Measurements from ENCODE around the gene MINAR2. TPM values are rescaled to one million over a fixed set of nuclear protein-coding genes. Genes with fewer than 3 reads are reported as not detected.

Gene MINAR2
- not detected in 2 replicates for total RNA-seq
- not detected for total RNA-seq (2013)
- polyA plus RNA-seq: not detected in 2 replicates
- polyA minus RNA-seq: not detected in 2 replicates

- ATAC-seq (ENCODE audit: low read depth) (no peak), DNase-seq (no peak)
- H3K9me3 Mint-ChIP-seq (ENCODE audit: insufficient read depth): no peaks in the 10 kb centered on the region
- Histone ChIP-seq H3K9me3 (ENCODE audit: control extremely low read depth in 1 of 3, control insufficient read depth in 2 of 3, insufficient read depth in 1 of 3, low read length in 2 of 3) (no peaks in the 10 kb centered on the region), H3K27me3 (replicated peaks in 1 of 4; ENCODE audit: control extremely low read depth in 1 of 4, control insufficient read depth in 3 of 4, insufficient read depth in 4 of 4, low read length in 3 of 4) (no peaks in the 10 kb centered on the region), H3K4me2 (replicated peaks; ENCODE audit: low read depth, low read length, poor library complexity, severe bottlenecking) (no peak within 1 kb of the TSS), H3K27ac (ENCODE audit: low read length in 2 of 2) (no peak within 1 kb of the TSS), H3K4me1 (ENCODE audit: control insufficient read depth in 2 of 2, insufficient read depth in 2 of 2, low read length in 2 of 2) (no peaks in the 10 kb centered on the region), H2AFZ (ENCODE audit: insufficient read depth, low read depth, low read length, poor library complexity, severe bottlenecking) (no peak within 1 kb of the TSS), H3K36me3 (replicated peaks in 1 of 2; ENCODE audit: control extremely low read depth in 1 of 2, control insufficient read depth in 1 of 2, extremely low read depth in 1 of 2, insufficient read depth in 2 of 2, low read length in 1 of 2) (no peaks in the 10 kb centered on the region), H3K4me3 (ENCODE audit: control extremely low read depth in 1 of 5, extremely low read depth in 1 of 5, insufficient read depth in 1 of 5, low read depth in 2 of 5, low read length in 4 of 5) (no peak within 1 kb of the TSS), H3K9ac (ENCODE audit: low read length) (no peak within 1 kb of the TSS), H4K20me1 (ENCODE audit: control insufficient read depth, insufficient read depth, low read length, poor library complexity, severe bottlenecking) (no peaks in the 10 kb centered on the region), H3K79me2 (ENCODE audit: control insufficient read depth, insufficient read depth, low read length) (no peaks in the 10 kb centered on the region)
- WGBS (ENCODE audit: insufficient coverage): 86% methylated on average over 10 of the region's 13 CpGs
- CTCF ChIA-PET: interaction anchor here (1.2 kb wide), 2 partner anchors 20 to 22 kb away, joined by 3 read pairs; no protein-coding TSS in a partner anchor
- no peaks in the 10 kb centered on the region for H3K4me1 Mint-ChIP-seq
- no peak within 1 kb of the TSS for H3K4me3 Mint-ChIP-seq
- no peak within 1 kb of the TSS for H3K27ac Mint-ChIP-seq
- H3K27me3 Mint-ChIP-seq: no peaks in the 10 kb centered on the region
- TF ChIP-seq CTCF (IDR thresholded peaks at IDR 0.05) (no peak), EZH2 (IDR thresholded peaks at IDR 0.05; ENCODE audit: borderline replicate concordance, insufficient read depth, low read depth, low read length, poor library complexity, severe bottlenecking) (no peak)
- POLR2A ChIA-PET: no interaction called here
- intact Hi-C loops (cut with micrococcal nuclease): no loop called here
Measured at GRCh38 chr5:129747572-129748407, at the start of gene MINAR2. Gene MINAR2, plus strand, starts transcription at chr5:129748094. Its CDS starts 97 bp downstream, at chr5:129748191.

- Histone ChIP-seq H3K9me3 (ENCODE audit: control extremely low read depth in 1 of 3, control insufficient read depth in 2 of 3, insufficient read depth in 1 of 3, low read length in 2 of 3) (no peaks in the 10 kb centered on the region), H3K79me2 (ENCODE audit: control insufficient read depth, insufficient read depth, low read length) (no peaks in the 10 kb centered on the region), H3K27ac (ENCODE audit: low read length in 2 of 2) (no peak overlapping the region), H2AFZ (ENCODE audit: insufficient read depth, low read depth, low read length, poor library complexity, severe bottlenecking) (no peak overlapping the region), H3K4me2 (replicated peaks; ENCODE audit: low read depth, low read length, poor library complexity, severe bottlenecking) (no peak overlapping the region), H3K4me3 (ENCODE audit: control extremely low read depth in 1 of 5, extremely low read depth in 1 of 5, insufficient read depth in 1 of 5, low read depth in 2 of 5, low read length in 4 of 5) (no peak overlapping the region), H4K20me1 (ENCODE audit: control insufficient read depth, insufficient read depth, low read length, poor library complexity, severe bottlenecking) (no peaks in the 10 kb centered on the region), H3K36me3 (replicated peaks in 1 of 2; ENCODE audit: control extremely low read depth in 1 of 2, control insufficient read depth in 1 of 2, extremely low read depth in 1 of 2, insufficient read depth in 2 of 2, low read length in 1 of 2) (no peaks in the 10 kb centered on the region), H3K4me1 (ENCODE audit: control insufficient read depth in 2 of 2, insufficient read depth in 2 of 2, low read length in 2 of 2) (no peaks in the 10 kb centered on the region), H3K27me3 (replicated peaks in 1 of 4; ENCODE audit: control extremely low read depth in 1 of 4, control insufficient read depth in 3 of 4, insufficient read depth in 4 of 4, low read length in 3 of 4) (no peaks in the 10 kb centered on the region), H3K9ac (ENCODE audit: low read length) (no peak overlapping the region)
- no peak overlapping the region for H3K27ac Mint-ChIP-seq
- ChIA-PET POLR2A (no interaction called here), CTCF (no interaction called here)
- H3K9me3 Mint-ChIP-seq (ENCODE audit: insufficient read depth): peaks cover 2% of the 10 kb centered on the region
- no peaks in the 10 kb centered on the region for H3K4me1 Mint-ChIP-seq
- DNase-seq: no peak
- no peak for TF ChIP-seq EZH2 (IDR thresholded peaks at IDR 0.05; ENCODE audit: borderline replicate concordance, insufficient read depth, low read depth, low read length, poor library complexity, severe bottlenecking)
- TF ChIP-seq CTCF (IDR thresholded peaks at IDR 0.05): no peak
- H3K27me3 Mint-ChIP-seq: no peaks in the 10 kb centered on the region
- intact Hi-C loops (cut with micrococcal nuclease): no loop called here
- H3K4me3 Mint-ChIP-seq: no peak overlapping the region
- ATAC-seq (ENCODE audit: low read depth): no peak
Measured at GRCh38 chr5:129698661-129699060, 49.2 kb upstream of the MINAR2 start.
